Lower leg skin (tissue), 4 donors: ENCODE results near the gene TBCD. TPM values are rescaled to one million over a fixed set of nuclear protein-coding genes. Genes with fewer than 3 reads are reported as not detected.

Source experiments
- DNase-seq, 2 donors: peaks; one replicate each; pipeline ENCODE4 v3.0.0-alpha.2; 2019; ENCODE audit warnings: low spot score in 2 of 2
- H3K4me3 ChIP-seq: fragments of 200-600 bp; sonication (generic); 2 replicates; pipeline ENCODE4 v1.5.1; 2017; ENCODE audit warnings: mild to moderate bottlenecking, low read depth; ENCODE audit not compliant: poor library complexity, severe bottlenecking
- CTCF ChIP-seq, 3 donors: fragments of 450-650 bp; IDR thresholded peaks; one replicate each; pipeline ENCODE4 v1.5.1; 2016; ENCODE audit warnings: antibody characterized with exemption in 3 of 3, mild to moderate bottlenecking in 3 of 3, moderate library complexity in 2 of 3
- POLR2A ChIP-seq, 2 donors: fragments of 450-650 bp; IDR thresholded peaks; one replicate each; pipeline ENCODE4 v1.6.1; 2016 to 2017; ENCODE audit warnings: antibody characterized with exemption in 2 of 2, mild to moderate bottlenecking in 1 of 2, moderate library complexity in 1 of 2
- WGBS, 2 donors: methylation state at CpG; one replicate each; pipeline ENCODE4 v1.1.5; 2018; 5-methylcytosine and 5-hydroxymethylcytosine counted together
- intact Hi-C: fragments of 100-400 bp; cut with DNase I; formaldehyde crosslinking; loops from one replicate; pipeline ENCODE4 v1.15.0; 2023; ENCODE audit warnings: low total_unique reads
- total RNA-seq, 4 donors: library from RNA; depleted of rRNA; stranded (reverse); fragments of >200 nt; gene quantifications; one replicate each; pipeline ENCODE4 v1.1.0, GENCODE V29; 2016

Gene TBCD
- total RNA-seq, 4 donors from 2014 or later = 38.7 to 73.4 (median 51.5) TPM

- intact Hi-C loops = no loop called here
- TF ChIP-seq POLR2A (IDR thresholded peaks at IDR 0.05) (no peak), CTCF (IDR thresholded peaks at IDR 0.05) (no peak)
- no peak overlapping the region for H3K4me3 ChIP-seq
- DNase-seq = no peak
- 96 to 97% methylated on average over 29 of the region's 29 CpGs for WGBS, 2 donors
Measured at GRCh38 chr17:82831041-82831817, 79.4 kb downstream of the TBCD start.

GRCh38 chr17:82831818-82832200 is 79.9 kb downstream of the TBCD start:
- intact Hi-C loops = no loop called here
- TF ChIP-seq CTCF (IDR thresholded peaks at IDR 0.05) (no peak), POLR2A (IDR thresholded peaks at IDR 0.05) (no peak)
- no peak for DNase-seq
- H3K4me3 ChIP-seq = no peak overlapping the region
- 91 to 94% methylated on average over 16 to 18 of the region's 18 CpGs for WGBS, 2 donors

- no peak overlapping the region for H3K4me3 ChIP-seq
- WGBS, 2 donors = 86 to 87% methylated on average over 20 of the region's 20 CpGs
- no peak for DNase-seq
- TF ChIP-seq POLR2A (IDR thresholded peaks at IDR 0.05) (no peak), CTCF (IDR thresholded peaks at IDR 0.05) (no peak)
- intact Hi-C loops = no loop called here
Measured at GRCh38 chr17:82832411-82832810, 80.5 kb downstream of the TBCD start.

GRCh38 chr17:82832881-82833475 is 81.1 kb downstream of the TBCD start:
- 96% methylated on average over 18 to 20 of the region's 20 CpGs for WGBS, 2 donors
- intact Hi-C loops = no loop called here
- DNase-seq = no peak
- TF ChIP-seq CTCF (IDR thresholded peaks at IDR 0.05) (no peak), POLR2A (IDR thresholded peaks at IDR 0.05) (no peak)
- H3K4me3 ChIP-seq = no peak overlapping the region

GRCh38 chr17:82835122-82835521 is 83.3 kb downstream of the TBCD start:
- no peak overlapping the region for H3K4me3 ChIP-seq
- TF ChIP-seq CTCF (IDR thresholded peaks at IDR 0.05) (no peak), POLR2A (IDR thresholded peaks at IDR 0.05) (no peak)
- no peak for DNase-seq
- WGBS, 2 donors = 61 to 73% methylated on average over 9 of the region's 9 CpGs
- intact Hi-C loops = no loop called here
